Endodermal cell (in vitro differentiated cells): ENCODE measurements around the gene BTBD10. TPM values are rescaled to one million over a fixed set of nuclear protein-coding genes. Genes with fewer than 3 reads are reported as not detected.

ENCODE experiments used
- DNase-seq: peaks from one replicate; pipeline ENCODE4 v3.0.0-alpha.2; 2017
- H3K27ac ChIP-seq: 2 replicates; pipeline ENCODE4 v1.5.1; 2013; ENCODE audit warnings: mild to moderate bottlenecking, low read depth, low read length, moderate library complexity
- H3K27me3 ChIP-seq: 2 replicates; pipeline ENCODE4 v1.6.1; 2013; ENCODE audit warnings: mild to moderate bottlenecking, low read length, moderate library complexity; ENCODE audit not compliant: insufficient read depth, control insufficient read depth, poor library complexity, severe bottlenecking
- H3K36me3 ChIP-seq: 2 replicates; pipeline ENCODE4 v1.7.0; 2013; ENCODE audit warnings: mild to moderate bottlenecking, low read length, moderate library complexity; ENCODE audit not compliant: control insufficient read depth, insufficient read depth
- H3K4me1 ChIP-seq: one replicate; pipeline ENCODE4 v1.7.0; 2013; ENCODE audit warnings: low read length; ENCODE audit not compliant: control insufficient read depth, insufficient read depth
- H3K4me3 ChIP-seq: 2 replicates; pipeline ENCODE4 v1.5.1; 2013; ENCODE audit warnings: mild to moderate bottlenecking, low read length, moderate library complexity
- H3K9ac ChIP-seq: 2 replicates; pipeline ENCODE4 v1.6.1; 2013; ENCODE audit warnings: mild to moderate bottlenecking, low read length, moderate library complexity; ENCODE audit not compliant: poor library complexity, severe bottlenecking; ENCODE audit errors: extremely low read depth
- H3K9me3 ChIP-seq: 2 replicates; pipeline ENCODE4 v1.6.1; 2013; ENCODE audit warnings: mild to moderate bottlenecking, low read length, moderate library complexity; ENCODE audit not compliant: control insufficient read depth
- H3K27ac Mint-ChIP-seq: 2 replicates; pipeline ENCODE4 v1.8.0; 2020; ENCODE audit warnings: mixed read lengths
- H3K27me3 Mint-ChIP-seq: 2 replicates; pipeline ENCODE4 v1.8.0; 2021; ENCODE audit warnings: mild to moderate bottlenecking, mixed read lengths; ENCODE audit not compliant: insufficient read depth
- H3K36me3 Mint-ChIP-seq: 2 replicates; pipeline ENCODE4 v1.8.0; 2020; ENCODE audit warnings: low read depth, mixed read lengths
- H3K4me1 Mint-ChIP-seq: 2 replicates; pipeline ENCODE4 v1.8.0; 2020; ENCODE audit warnings: mixed read lengths
- H3K4me3 Mint-ChIP-seq: 2 replicates; pipeline ENCODE4 v1.8.0; 2020; ENCODE audit warnings: mild to moderate bottlenecking, moderate library complexity, mixed read lengths
- H3K9me3 Mint-ChIP-seq: 2 replicates; pipeline ENCODE4 v1.8.0; 2020; ENCODE audit warnings: mild to moderate bottlenecking, mixed read lengths
- CTCF ChIP-seq: fragments of 200-600 bp; sonication (generic); conservative IDR thresholded peaks from 2 replicates; pipeline ENCODE4 v1.5.0; 2021; ENCODE audit warnings: antibody characterized with exemption, mild to moderate bottlenecking
- WGBS, 2 experiments: methylation state at CpG; one replicate each; pipeline versions ENCODE4 v1.1.5 to v1.1.7; 2013; ENCODE audit warnings: missing lambda C conversion rate in 2 of 2, mixed read lengths in 1 of 2; ENCODE audit not compliant: insufficient coverage in 1 of 2, insufficient read length in 1 of 2; 5-methylcytosine and 5-hydroxymethylcytosine counted together
- total RNA-seq, 2 donors: library from RNA; stranded (reverse); fragmentation: NEBNext Ultra II Directional in 1 of 2; extraction: Animal tissue kit (Norgen Biotek cat#: 25700) in 1 of 2; gene quantifications; 2 replicates in 1 of 2; 3 replicates in 1 of 2; pipeline ENCODE4 v1.2.1, GENCODE V29; 2021

BTBD10 gene
- total RNA-seq, 2 donors from 2014 or later = 30.0 to 30.8 TPM

- Histone ChIP-seq H3K9ac (no peak overlapping the region), H3K4me1 (no peaks in the 10 kb centered on the region), H3K27me3 (no peaks in the 10 kb centered on the region), H3K4me3 (no peak overlapping the region), H3K36me3 (no peaks in the 10 kb centered on the region), H3K27ac (no peak overlapping the region), H3K9me3 (no peaks in the 10 kb centered on the region)
- no peak overlapping the region for H3K4me3 Mint-ChIP-seq
- no peaks in the 10 kb centered on the region for H3K36me3 Mint-ChIP-seq
- H3K4me1 Mint-ChIP-seq = peaks cover 4% of the 10 kb centered on the region
- peaks cover 2% of the 10 kb centered on the region for H3K27me3 Mint-ChIP-seq
- no peak overlapping the region for H3K27ac Mint-ChIP-seq
- 67 to 91% methylated on average over 1 to 6 of the region's 6 CpGs for WGBS, 2 experiments
- H3K9me3 Mint-ChIP-seq = no peaks in the 10 kb centered on the region
- TF ChIP-seq CTCF = no peak
- no peak for DNase-seq
These were observed 113.4 kb downstream of the BTBD10 start for GRCh38 chr11:13349581-13349980.

DNA sequence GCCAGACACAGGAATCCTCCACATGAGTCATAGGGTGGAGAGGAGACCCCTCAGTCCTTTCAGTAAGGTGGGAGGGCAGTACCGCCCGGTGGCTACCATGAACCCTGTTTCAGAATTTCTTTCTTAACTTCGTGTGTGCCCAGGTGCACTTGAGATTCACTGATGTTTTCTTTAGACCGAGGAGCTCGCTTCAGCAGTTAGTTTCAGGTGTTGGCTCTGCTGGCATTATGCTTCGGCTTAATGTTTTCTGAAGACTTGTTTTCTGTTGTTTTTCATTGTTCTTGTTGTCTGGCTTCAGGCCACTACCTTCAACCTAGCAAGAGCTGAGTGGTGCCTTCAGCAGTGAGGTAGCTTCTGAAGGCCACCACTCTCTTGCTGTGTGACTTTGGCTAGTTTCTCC, 114.0 kb downstream of the BTBD10 start:
- Mint-ChIP-seq H3K4me3 (no peak overlapping the region), H3K27ac (no peak overlapping the region), H3K4me1 (peaks cover 8% of the 10 kb centered on the region), H3K36me3 (no peaks in the 10 kb centered on the region), H3K9me3 (no peaks in the 10 kb centered on the region), H3K27me3 (peaks cover 2% of the 10 kb centered on the region)
- Histone ChIP-seq H3K4me3 (no peak overlapping the region), H3K36me3 (no peaks in the 10 kb centered on the region), H3K27me3 (no peaks in the 10 kb centered on the region), H3K27ac (no peak overlapping the region), H3K9ac (no peak overlapping the region), H3K4me1 (no peaks in the 10 kb centered on the region), H3K9me3 (no peaks in the 10 kb centered on the region)
- WGBS, 2 experiments = 92 to 94% methylated on average over 4 to 6 of the region's 6 CpGs
- DNase-seq = no peak
- no peak for TF ChIP-seq CTCF

DNA sequence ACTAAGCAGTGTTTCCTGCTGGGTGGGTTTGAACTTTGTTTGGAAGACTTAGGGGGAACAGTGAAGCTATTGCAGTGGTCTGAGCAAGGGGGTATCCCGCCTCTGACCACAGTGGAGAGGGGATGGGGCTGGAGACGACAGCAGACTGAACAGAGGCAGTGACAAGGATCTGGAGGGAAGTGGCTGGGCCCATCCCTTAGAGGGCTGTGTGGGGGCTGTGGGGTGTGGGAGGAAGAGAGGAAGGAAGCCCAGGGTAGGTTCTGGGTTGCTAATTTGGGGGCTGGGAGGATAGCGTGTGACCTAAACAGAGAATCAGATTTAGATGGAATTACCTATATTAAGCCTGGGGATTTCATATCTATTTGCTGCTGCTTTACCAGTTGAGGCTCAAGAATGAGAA, 114.7 kb downstream of the BTBD10 start:
- H3K27ac Mint-ChIP-seq = no peak overlapping the region
- no peak overlapping the region for H3K9ac ChIP-seq
- H3K4me1 ChIP-seq = no peaks in the 10 kb centered on the region
- H3K36me3 ChIP-seq = no peaks in the 10 kb centered on the region
- H3K27ac ChIP-seq = no peak overlapping the region
- no peak for DNase-seq
- H3K4me3 Mint-ChIP-seq = no peak overlapping the region
- H3K27me3 Mint-ChIP-seq = peaks cover 2% of the 10 kb centered on the region
- no peak for TF ChIP-seq CTCF
- WGBS, 2 experiments = 90 to 94% methylated on average over 3 of the region's 3 CpGs
- H3K9me3 ChIP-seq = no peaks in the 10 kb centered on the region
- no peak overlapping the region for H3K4me3 ChIP-seq
- H3K36me3 Mint-ChIP-seq = no peaks in the 10 kb centered on the region
- H3K9me3 Mint-ChIP-seq = peaks cover under 1% of the 10 kb centered on the region
- H3K4me1 Mint-ChIP-seq = peaks cover 8% of the 10 kb centered on the region
- no peaks in the 10 kb centered on the region for H3K27me3 ChIP-seq
